ENCODE data around the gene SLC13A3.
A peak's percentile ranks its signal among the peaks of the same experiment; 100 is the strongest.

SLC13A3 gene

GRCh38 chr20:46557231-46557956, 93.9 kb downstream of the SLC13A3 start:
- DNase-seq (ENCODE audit: low read depth): no peak

- no peak for DNase-seq (ENCODE audit: low read depth)
These were observed 95.8 kb downstream of the SLC13A3 start for GRCh38 chr20:46555370-46555956.

GRCh38 chr20:46554828-46555227, 96.4 kb downstream of the SLC13A3 start:
- no peak for DNase-seq (ENCODE audit: low read depth)

- no peak for DNase-seq (ENCODE audit: low read depth)
These were observed 97.3 kb downstream of the SLC13A3 start for GRCh38 chr20:46553926-46554325.

- DNase-seq (ENCODE audit: low read depth): peak; percentile 35
These were observed 98.5 kb downstream of the SLC13A3 start for GRCh38 chr20:46552460-46553420.

- DNase-seq (ENCODE audit: low read depth): no peak
These were observed 99.5 kb downstream of the SLC13A3 start for GRCh38 chr20:46551522-46552381.

- DNase-seq (ENCODE audit: low read depth): no peak
These were observed 100.8 kb downstream of the SLC13A3 start, which contains the start of gene OCSTAMP for GRCh38 chr20:46550461-46550860. TSS of gene OCSTAMP (minus strand) at chr20:46550654. CDS start at chr20:46550560, 94 bp downstream.

- DNase-seq (ENCODE audit: low read depth): no peak
These were observed 101.9 kb downstream of the SLC13A3 start for GRCh38 chr20:46549188-46549972.

- DNase-seq (ENCODE audit: low read depth): no peak
These were observed 102.6 kb downstream of the SLC13A3 start for GRCh38 chr20:46548688-46549087.

- no peak for DNase-seq (ENCODE audit: low read depth)
These were observed 103.3 kb downstream of the SLC13A3 start for GRCh38 chr20:46547995-46548394.

GRCh38 chr20:46546936-46547335, 104.3 kb downstream of the SLC13A3 start:
- no peak for DNase-seq (ENCODE audit: low read depth)

GRCh38 chr20:46546298-46546697, 105.0 kb downstream of the SLC13A3 start:
- no peak for DNase-seq (ENCODE audit: low read depth)

GRCh38 chr20:46545827-46546138, 105.5 kb downstream of the SLC13A3 start:
- no peak for DNase-seq (ENCODE audit: low read depth)

- no peak for DNase-seq (ENCODE audit: low read depth)
These were observed 106.0 kb downstream of the SLC13A3 start for GRCh38 chr20:46545077-46545826.

- DNase-seq (ENCODE audit: low read depth): no peak
These were observed 106.7 kb downstream of the SLC13A3 start for GRCh38 chr20:46544576-46544975.

- DNase-seq (ENCODE audit: low read depth): no peak
These were observed 107.3 kb downstream of the SLC13A3 start for GRCh38 chr20:46543959-46544358.

- no peak for DNase-seq (ENCODE audit: low read depth)
These were observed 108.2 kb downstream of the SLC13A3 start for GRCh38 chr20:46543033-46543432.

- no peak for DNase-seq (ENCODE audit: low read depth)
These were observed 109.9 kb downstream of the SLC13A3 start for GRCh38 chr20:46541229-46541935.

- DNase-seq (ENCODE audit: low read depth): no peak
These were observed 112.1 kb downstream of the SLC13A3 start for GRCh38 chr20:46539113-46539512.

- DNase-seq (ENCODE audit: low read depth): no peak
These were observed 120.6 kb downstream of the SLC13A3 start for GRCh38 chr20:46530640-46531039.
